Osteoblast (primary cell): ENCODE data around the gene SCN4A. TPM values are rescaled to one million over a fixed set of nuclear protein-coding genes. Genes with fewer than 3 reads are reported as not detected.

Source experiments
- DNase-seq: peaks from one replicate; pipeline ENCODE4 v3.0.0; 2011; ENCODE audit warnings: low spot score, mixed read lengths; ENCODE audit not compliant: insufficient read length; ENCODE audit errors: missing footprints
- H2AFZ ChIP-seq: 2 replicates; pipeline ENCODE4 v1.6.0; 2011; ENCODE audit warnings: mild to moderate bottlenecking, low read length
- H3K27ac ChIP-seq: 2 replicates; pipeline ENCODE4 v1.5.1; 2011; ENCODE audit warnings: mild to moderate bottlenecking, low read depth, low read length, moderate library complexity
- H3K27me3 ChIP-seq: 2 replicates; pipeline ENCODE4 v1.6.0; 2012; ENCODE audit warnings: mild to moderate bottlenecking, control low read depth, inconsistent platforms, low read length, moderate library complexity; ENCODE audit not compliant: insufficient read depth
- H3K36me3 ChIP-seq: 2 replicates; pipeline ENCODE4 v1.5.1; 2011; ENCODE audit warnings: mild to moderate bottlenecking, low read length, control low read depth, moderate library complexity; ENCODE audit not compliant: insufficient read depth
- H3K4me1 ChIP-seq: 2 replicates; pipeline ENCODE4 v1.5.1; 2011; ENCODE audit warnings: mild to moderate bottlenecking, low read length, control low read depth, moderate library complexity; ENCODE audit not compliant: insufficient read depth
- H3K4me2 ChIP-seq: 2 replicates; pipeline ENCODE4 v1.6.0; 2011; ENCODE audit warnings: mild to moderate bottlenecking, low read length; ENCODE audit not compliant: insufficient read depth
- H3K4me3 ChIP-seq: fragments of 200-600 bp; sonication (generic); 3 replicates; pipeline ENCODE4 v1.5.1; 2012; ENCODE audit warnings: mild to moderate bottlenecking, low read length, inconsistent platforms; ENCODE audit not compliant: insufficient read depth
- H3K79me2 ChIP-seq: 2 replicates; pipeline ENCODE4 v1.6.0; 2012; ENCODE audit warnings: mild to moderate bottlenecking, low read length, control low read depth, inconsistent platforms; ENCODE audit not compliant: insufficient read depth
- H3K9me3 ChIP-seq: 2 replicates; pipeline ENCODE4 v1.5.1; 2011; ENCODE audit warnings: low read depth, low read length, control low read depth
- H4K20me1 ChIP-seq: 2 replicates; pipeline ENCODE4 v1.6.0; 2012; ENCODE audit warnings: mild to moderate bottlenecking, low read length, control low read depth; ENCODE audit not compliant: insufficient read depth
- total RNA-seq: library from RNA; depleted of rRNA; stranded (reverse); fragments of >200 nt; gene quantifications from 2 replicates; pipeline ENCODE4 v1.2.3, GENCODE V29; 2012
- TF ChIP-seq, protein P1 (sequence below): IDR thresholded peaks from 2 replicates; pipeline ENCODE4 v1.5.1; 2011; ENCODE audit warnings: mild to moderate bottlenecking, low read depth, low read length, moderate library complexity; ENCODE audit errors: extremely low read depth

The SCN4A gene
- total RNA-seq, 1 donor, result not detected

GRCh38 chr17:63960430-63960829, 12.3 kb downstream of the SCN4A start:
- Histone ChIP-seq H2AFZ (no peak overlapping the region), H4K20me1 (no peaks in the 10 kb centered on the region), H3K4me2 (no peak overlapping the region), H3K36me3 (no peaks in the 10 kb centered on the region), H3K79me2 (no peaks in the 10 kb centered on the region), H3K4me1 (no peaks in the 10 kb centered on the region), H3K9me3 (no peaks in the 10 kb centered on the region), H3K27ac (no peak overlapping the region), H3K27me3 (no peaks in the 10 kb centered on the region), H3K4me3 (no peak overlapping the region)
- TF ChIP-seq, protein P1, sequence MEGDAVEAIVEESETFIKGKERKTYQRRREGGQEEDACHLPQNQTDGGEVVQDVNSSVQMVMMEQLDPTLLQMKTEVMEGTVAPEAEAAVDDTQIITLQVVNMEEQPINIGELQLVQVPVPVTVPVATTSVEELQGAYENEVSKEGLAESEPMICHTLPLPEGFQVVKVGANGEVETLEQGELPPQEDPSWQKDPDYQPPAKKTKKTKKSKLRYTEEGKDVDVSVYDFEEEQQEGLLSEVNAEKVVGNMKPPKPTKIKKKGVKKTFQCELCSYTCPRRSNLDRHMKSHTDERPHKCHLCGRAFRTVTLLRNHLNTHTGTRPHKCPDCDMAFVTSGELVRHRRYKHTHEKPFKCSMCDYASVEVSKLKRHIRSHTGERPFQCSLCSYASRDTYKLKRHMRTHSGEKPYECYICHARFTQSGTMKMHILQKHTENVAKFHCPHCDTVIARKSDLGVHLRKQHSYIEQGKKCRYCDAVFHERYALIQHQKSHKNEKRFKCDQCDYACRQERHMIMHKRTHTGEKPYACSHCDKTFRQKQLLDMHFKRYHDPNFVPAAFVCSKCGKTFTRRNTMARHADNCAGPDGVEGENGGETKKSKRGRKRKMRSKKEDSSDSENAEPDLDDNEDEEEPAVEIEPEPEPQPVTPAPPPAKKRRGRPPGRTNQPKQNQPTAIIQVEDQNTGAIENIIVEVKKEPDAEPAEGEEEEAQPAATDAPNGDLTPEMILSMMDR, result no peak
- no peak for DNase-seq

DNA sequence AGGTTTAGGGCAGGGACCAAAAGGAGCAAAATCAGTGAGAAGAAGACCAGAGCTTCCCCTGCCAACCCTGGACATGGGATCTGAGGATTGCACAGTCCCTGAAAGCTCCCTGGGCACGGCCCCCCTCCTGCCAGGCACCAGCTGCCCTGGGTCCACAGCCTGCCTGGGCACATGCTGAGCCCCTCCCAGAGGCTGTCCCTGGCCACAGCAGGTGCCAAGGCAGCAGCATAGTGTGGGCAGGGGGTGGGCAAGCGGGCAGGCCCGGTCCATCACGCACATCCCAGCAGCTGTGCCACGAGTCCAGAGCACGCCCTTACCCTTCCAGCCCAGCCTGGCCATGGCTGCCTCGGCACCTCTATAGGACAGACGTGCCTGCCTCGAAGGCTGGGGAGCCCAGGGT, 12.7 kb downstream of the SCN4A start:
- Histone ChIP-seq H3K9me3 (no peaks in the 10 kb centered on the region), H3K79me2 (no peaks in the 10 kb centered on the region), H3K36me3 (no peaks in the 10 kb centered on the region), H2AFZ (no peak overlapping the region), H3K27ac (no peak overlapping the region), H3K4me3 (no peak overlapping the region), H3K27me3 (no peaks in the 10 kb centered on the region), H3K4me2 (no peak overlapping the region), H4K20me1 (no peaks in the 10 kb centered on the region), H3K4me1 (no peaks in the 10 kb centered on the region)
- peak; percentile 51 for DNase-seq
- TF ChIP-seq, protein P1, result no peak

GRCh38 chr17:63956296-63956920, 16.3 kb downstream of the SCN4A start:
- no peaks in the 10 kb centered on the region for H3K4me1 ChIP-seq
- DNase-seq, result peak; percentile 94
- H2AFZ ChIP-seq, result no peak overlapping the region
- H3K79me2 ChIP-seq, result no peaks in the 10 kb centered on the region
- H3K27ac ChIP-seq, result no peak overlapping the region
- H3K4me2 ChIP-seq, result no peak overlapping the region
- peaks cover 3% of the 10 kb centered on the region for H3K27me3 ChIP-seq
- H3K9me3 ChIP-seq, result no peaks in the 10 kb centered on the region
- no peaks in the 10 kb centered on the region for H4K20me1 ChIP-seq
- TF ChIP-seq, protein P1, result no peak
- no peaks in the 10 kb centered on the region for H3K36me3 ChIP-seq
- H3K4me3 ChIP-seq, result no peak overlapping the region

GRCh38 chr17:63955791-63956190, 16.9 kb downstream of the SCN4A start:
- Histone ChIP-seq H3K9me3 (no peaks in the 10 kb centered on the region), H3K4me3 (no peak overlapping the region), H3K27me3 (peaks cover 3% of the 10 kb centered on the region), H3K27ac (no peak overlapping the region), H3K4me2 (no peak overlapping the region), H4K20me1 (no peaks in the 10 kb centered on the region), H3K79me2 (no peaks in the 10 kb centered on the region), H3K36me3 (no peaks in the 10 kb centered on the region), H2AFZ (no peak overlapping the region), H3K4me1 (no peaks in the 10 kb centered on the region)
- DNase-seq, result no peak
- TF ChIP-seq, protein P1, result no peak
